Neural progenitor cell (in vitro differentiated cells): ENCODE data around the gene WDR7. TPM values are rescaled to one million over a fixed set of nuclear protein-coding genes. Genes with fewer than 3 reads are reported as not detected.

ENCODE experiments used
- DNase-seq: peaks from one replicate; pipeline ENCODE4 v3.0.0-alpha.2; 2016; ENCODE audit warnings: low spot score
- H2AFZ ChIP-seq: fragments of 200-600 bp; sonication (generic); replicated peaks from 2 replicates; pipeline ENCODE4 v1.6.1; 2016; ENCODE audit warnings: antibody characterized with exemption
- H3F3A ChIP-seq: fragments of 200-600 bp; sonication (generic); 2 replicates; pipeline ENCODE4 v1.6.1; 2016; ENCODE audit warnings: antibody characterized with exemption, low read depth
- H3K27ac ChIP-seq: fragments of 200-600 bp; sonication (generic); 2 replicates; pipeline ENCODE4 v1.5.1; 2016; ENCODE audit warnings: mild to moderate bottlenecking
- H3K27me3 ChIP-seq: fragments of 200-600 bp; sonication (generic); 2 replicates; pipeline ENCODE4 v1.6.1; 2016; ENCODE audit warnings: mild to moderate bottlenecking, moderate library complexity
- H3K36me3 ChIP-seq: fragments of 200-600 bp; sonication (generic); 2 replicates; pipeline ENCODE4 v1.5.1; 2016
- H3K4me1 ChIP-seq: fragments of 200-600 bp; sonication (generic); 2 replicates; pipeline ENCODE4 v1.6.1; 2016; ENCODE audit warnings: mixed run types
- H3K4me2 ChIP-seq: fragments of 200-600 bp; sonication (generic); 2 replicates; pipeline ENCODE4 v1.6.1; 2016
- H3K4me3 ChIP-seq: fragments of 200-600 bp; sonication (generic); 2 replicates; pipeline ENCODE4 v1.5.1; 2016
- H3K79me2 ChIP-seq: fragments of 200-600 bp; sonication (generic); 2 replicates; pipeline ENCODE4 v1.6.1; 2016; ENCODE audit warnings: low read depth
- H3K9ac ChIP-seq: fragments of 200-600 bp; sonication (generic); 2 replicates; pipeline ENCODE4 v1.6.1; 2016
- H3K9me3 ChIP-seq: fragments of 200-600 bp; sonication (generic); 2 replicates; pipeline ENCODE4 v1.5.1; 2016; ENCODE audit warnings: low read depth
- H4K20me1 ChIP-seq: fragments of 200-600 bp; sonication (generic); 2 replicates; pipeline ENCODE4 v1.6.1; 2016; ENCODE audit warnings: low read depth
- H3K27ac Mint-ChIP-seq: 3 replicates; pipeline ENCODE4 v1.8.0; 2021; ENCODE audit warnings: mixed read lengths
- H3K27me3 Mint-ChIP-seq: 2 replicates; pipeline ENCODE4 v1.8.0; 2022; ENCODE audit warnings: low read depth, mild to moderate bottlenecking, inconsistent platforms, moderate library complexity, mixed read lengths; ENCODE audit not compliant: insufficient read depth
- H3K36me3 Mint-ChIP-seq: 3 replicates; pipeline ENCODE4 v1.8.0; 2021; ENCODE audit warnings: mixed read lengths
- H3K4me1 Mint-ChIP-seq: 3 replicates; pipeline ENCODE4 v1.8.0; 2021; ENCODE audit warnings: mixed read lengths
- H3K4me3 Mint-ChIP-seq: 3 replicates; pipeline ENCODE4 v1.8.0; 2021; ENCODE audit warnings: mild to moderate bottlenecking, moderate library complexity, mixed read lengths
- H3K9me3 Mint-ChIP-seq: 3 replicates; pipeline ENCODE4 v1.8.0; 2020; ENCODE audit warnings: mixed read lengths
- CTCF ChIP-seq: fragments of 200-600 bp; sonication (generic); IDR thresholded peaks from 2 replicates; pipeline ENCODE4 v1.5.1; 2017; ENCODE audit warnings: antibody characterized with exemption, mild to moderate bottlenecking
- EZH2 ChIP-seq: fragments of 200-600 bp; sonication (generic); IDR thresholded peaks from 2 replicates; pipeline ENCODE4 v1.6.1; 2017; ENCODE audit warnings: antibody characterized with exemption, mild to moderate bottlenecking, moderate library complexity
- EZH2phosphoT487 ChIP-seq: fragments of 200-600 bp; sonication (generic); IDR thresholded peaks from 2 replicates; pipeline ENCODE4 v1.6.1; 2017; ENCODE audit warnings: antibody characterized with exemption
- total RNA-seq: library from RNA; depleted of rRNA; stranded (reverse); fragments of >200 nt; gene quantifications from 2 replicates; pipeline ENCODE4 v1.2.3, GENCODE V29; 2015; ENCODE audit warnings: low replicate concordance

WDR7 gene
- total RNA-seq, 1 donor from 2014 or later: 12.3 TPM

GRCh38 chr18:56933472-56933871 is 282.3 kb downstream of the WDR7 start:
- TF ChIP-seq EZH2: no peak
- TF ChIP-seq EZH2phosphoT487: no peak
- no peak for TF ChIP-seq CTCF
- H3K27ac Mint-ChIP-seq: no peak overlapping the region
- no peaks in the 10 kb centered on the region for H3K9me3 Mint-ChIP-seq
- no peak overlapping the region for H3K4me3 Mint-ChIP-seq
- DNase-seq: no peak
- no peak overlapping the region for H2AFZ ChIP-seq
- H3K4me3 ChIP-seq: no peak overlapping the region
- peaks cover 7% of the 10 kb centered on the region for H3K27me3 Mint-ChIP-seq
- H3K4me2 ChIP-seq: no peak overlapping the region
- no peaks in the 10 kb centered on the region for H3K9me3 ChIP-seq
- no peaks in the 10 kb centered on the region for H4K20me1 ChIP-seq
- H3K36me3 ChIP-seq: no peaks in the 10 kb centered on the region
- H3K27ac ChIP-seq: no peak overlapping the region
- H3K4me1 ChIP-seq: no peaks in the 10 kb centered on the region
- H3K36me3 Mint-ChIP-seq: no peaks in the 10 kb centered on the region
- no peaks in the 10 kb centered on the region for H3K27me3 ChIP-seq
- no peak overlapping the region for H3K9ac ChIP-seq
- H3K4me1 Mint-ChIP-seq: peaks cover 13% of the 10 kb centered on the region
- no peaks in the 10 kb centered on the region for H3F3A ChIP-seq
- no peaks in the 10 kb centered on the region for H3K79me2 ChIP-seq

GRCh38 chr18:56934131-56934530 is 283.0 kb downstream of the WDR7 start:
- Histone ChIP-seq H3K4me1 (no peaks in the 10 kb centered on the region), H3K36me3 (no peaks in the 10 kb centered on the region), H3F3A (no peaks in the 10 kb centered on the region), H3K27me3 (no peaks in the 10 kb centered on the region), H3K79me2 (no peaks in the 10 kb centered on the region), H4K20me1 (no peaks in the 10 kb centered on the region), H3K9ac (no peak overlapping the region), H3K4me3 (no peak overlapping the region), H3K27ac (no peak overlapping the region), H3K9me3 (no peaks in the 10 kb centered on the region), H2AFZ (no peak overlapping the region), H3K4me2 (no peak overlapping the region)
- Mint-ChIP-seq H3K27ac (no peak overlapping the region), H3K36me3 (no peaks in the 10 kb centered on the region), H3K4me1 (peaks cover 13% of the 10 kb centered on the region), H3K4me3 (no peak overlapping the region), H3K27me3 (peaks cover 7% of the 10 kb centered on the region), H3K9me3 (no peaks in the 10 kb centered on the region)
- TF ChIP-seq CTCF: no peak
- TF ChIP-seq EZH2phosphoT487: no peak
- no peak for TF ChIP-seq EZH2
- no peak for DNase-seq

- Histone ChIP-seq H3K79me2 (no peaks in the 10 kb centered on the region), H3K36me3 (no peaks in the 10 kb centered on the region), H3K9me3 (no peaks in the 10 kb centered on the region), H2AFZ (no peak overlapping the region), H3K4me1 (no peaks in the 10 kb centered on the region), H3F3A (no peaks in the 10 kb centered on the region), H3K4me3 (no peak overlapping the region), H3K27ac (no peak overlapping the region), H3K27me3 (no peaks in the 10 kb centered on the region), H3K9ac (no peak overlapping the region), H4K20me1 (no peaks in the 10 kb centered on the region), H3K4me2 (no peak overlapping the region)
- Mint-ChIP-seq H3K27me3 (peaks cover 7% of the 10 kb centered on the region), H3K4me3 (no peak overlapping the region), H3K36me3 (no peaks in the 10 kb centered on the region), H3K27ac (no peak overlapping the region), H3K9me3 (no peaks in the 10 kb centered on the region), H3K4me1 (peaks cover 13% of the 10 kb centered on the region)
- DNase-seq: no peak
- no peak for TF ChIP-seq CTCF
- no peak for TF ChIP-seq EZH2
- TF ChIP-seq EZH2phosphoT487: no peak
These were observed 283.7 kb downstream of the WDR7 start for GRCh38 chr18:56934906-56935305.
